GM13976 (cell line): ENCODE results near the gene KRTAP3-2.

ENCODE experiments used
- DNase-seq: peaks from one replicate; pipeline ENCODE4 v3.0.0; 2012; ENCODE audit warnings: low spot score
- in situ Hi-C: fragments of 300-500 bp; cut with MboI; formaldehyde crosslinking; loops from one replicate; pipeline ENCODE4 v1.12.0; 2022; ENCODE audit warnings: low sequenced_read_pairs, mixed read lengths, inconsistent platforms; ENCODE audit not compliant: unreplicated experiment
- TF ChIP-seq, protein P1 (sequence below): IDR thresholded peaks from 2 replicates; pipeline ENCODE4 v1.5.1; 2012; ENCODE audit warnings: borderline replicate concordance, mild to moderate bottlenecking; ENCODE audit not compliant: insufficient read depth; ENCODE audit errors: extremely low read depth, missing control alignments, control extremely low read depth

The KRTAP3-2 gene

DNA sequence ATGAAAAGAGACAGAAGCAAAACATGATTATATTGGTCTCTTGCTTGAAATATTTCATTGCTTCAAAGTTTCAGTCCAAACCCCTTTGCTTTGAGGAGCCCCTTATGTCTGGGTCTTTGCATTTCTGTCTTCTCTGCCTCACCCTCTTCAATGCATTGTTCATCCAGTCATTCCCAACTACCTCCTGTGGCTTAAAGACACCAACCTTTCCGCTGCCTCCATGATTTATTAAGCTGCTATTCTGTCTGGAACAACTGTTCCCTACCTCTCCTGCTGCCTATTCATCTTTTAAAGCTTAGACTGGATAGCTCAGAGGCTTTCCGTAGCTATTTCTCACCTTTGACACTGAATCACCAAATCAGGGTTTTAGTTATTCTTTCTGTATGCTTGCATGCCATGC, 2.3 kb downstream of the KRTAP3-2 start:
- in situ Hi-C loops: no loop called here
- no peak for DNase-seq
- TF ChIP-seq, protein P1, sequence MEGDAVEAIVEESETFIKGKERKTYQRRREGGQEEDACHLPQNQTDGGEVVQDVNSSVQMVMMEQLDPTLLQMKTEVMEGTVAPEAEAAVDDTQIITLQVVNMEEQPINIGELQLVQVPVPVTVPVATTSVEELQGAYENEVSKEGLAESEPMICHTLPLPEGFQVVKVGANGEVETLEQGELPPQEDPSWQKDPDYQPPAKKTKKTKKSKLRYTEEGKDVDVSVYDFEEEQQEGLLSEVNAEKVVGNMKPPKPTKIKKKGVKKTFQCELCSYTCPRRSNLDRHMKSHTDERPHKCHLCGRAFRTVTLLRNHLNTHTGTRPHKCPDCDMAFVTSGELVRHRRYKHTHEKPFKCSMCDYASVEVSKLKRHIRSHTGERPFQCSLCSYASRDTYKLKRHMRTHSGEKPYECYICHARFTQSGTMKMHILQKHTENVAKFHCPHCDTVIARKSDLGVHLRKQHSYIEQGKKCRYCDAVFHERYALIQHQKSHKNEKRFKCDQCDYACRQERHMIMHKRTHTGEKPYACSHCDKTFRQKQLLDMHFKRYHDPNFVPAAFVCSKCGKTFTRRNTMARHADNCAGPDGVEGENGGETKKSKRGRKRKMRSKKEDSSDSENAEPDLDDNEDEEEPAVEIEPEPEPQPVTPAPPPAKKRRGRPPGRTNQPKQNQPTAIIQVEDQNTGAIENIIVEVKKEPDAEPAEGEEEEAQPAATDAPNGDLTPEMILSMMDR: no peak

DNA sequence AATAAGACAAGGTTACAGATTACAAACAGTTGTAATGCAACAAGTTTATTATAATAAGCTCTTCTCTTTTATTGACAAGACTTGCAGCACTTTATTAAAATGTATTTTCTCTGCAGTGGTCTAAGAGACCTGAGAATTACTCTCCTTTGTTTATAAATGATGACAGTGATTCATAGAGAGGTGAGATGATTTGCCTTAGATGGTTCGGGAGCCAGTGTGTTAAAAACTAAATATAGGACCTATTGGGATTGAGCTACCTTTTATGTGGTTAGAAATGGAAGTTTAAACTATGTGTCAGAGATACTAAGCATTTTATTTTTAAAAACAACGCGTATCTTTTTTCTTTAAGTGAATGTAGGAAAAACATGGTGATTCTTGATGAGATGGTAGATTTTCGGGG, 2.9 kb downstream of the KRTAP3-2 start:
- in situ Hi-C loops: no loop called here
- no peak for DNase-seq
- TF ChIP-seq, protein P1: no peak

DNA sequence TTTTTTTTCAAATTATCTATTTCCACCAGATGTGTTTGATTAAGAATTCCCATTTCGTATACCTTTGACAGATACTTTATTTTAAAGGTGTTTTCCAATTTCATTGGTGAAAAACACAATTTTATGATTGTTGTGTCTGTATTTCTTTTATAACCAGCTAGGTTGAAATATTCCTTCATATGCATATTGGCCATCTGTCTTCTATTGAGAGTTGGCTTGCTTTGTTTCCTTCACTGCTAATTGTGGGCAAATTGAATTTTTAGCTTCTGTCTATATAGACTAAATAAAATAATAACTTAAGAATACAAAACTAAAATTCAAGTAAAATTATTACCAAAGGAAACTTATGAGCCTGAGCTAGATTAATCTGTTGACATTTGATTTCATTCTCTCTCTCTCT, 4.6 kb downstream of the KRTAP3-2 start:
- DNase-seq: no peak
- TF ChIP-seq, protein P1: no peak
- in situ Hi-C loops: no loop called here

DNA sequence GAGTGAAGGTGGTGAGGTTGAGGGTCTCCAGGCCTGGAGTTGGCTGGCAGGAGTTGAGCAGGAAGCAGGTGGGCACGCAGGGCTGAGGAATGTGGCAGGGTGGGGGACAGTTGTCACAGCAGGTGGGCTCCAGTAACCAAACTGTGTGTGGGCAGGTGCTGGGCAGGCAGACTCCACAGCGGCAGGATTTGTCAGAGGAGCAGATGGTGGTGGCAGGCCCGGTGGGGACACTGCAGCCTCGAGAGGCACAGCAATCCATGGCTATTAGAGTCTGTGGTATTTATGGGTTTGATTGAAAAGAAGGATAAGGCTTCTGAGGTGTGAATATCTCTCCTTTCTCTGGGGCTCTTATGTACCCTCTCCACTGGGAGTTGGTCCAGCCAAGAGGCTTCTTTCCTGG, 5.9 kb downstream of the KRTAP3-2 start, which contains the start of gene KRTAP3-3:
KRTAP3-3 (minus strand) TSS at position 326 of the 400 bp plus-strand sequence; CDS start at position 259, 67 bp downstream.
- in situ Hi-C loops: no loop called here
- TF ChIP-seq, protein P1: no peak
- no peak for DNase-seq

DNA sequence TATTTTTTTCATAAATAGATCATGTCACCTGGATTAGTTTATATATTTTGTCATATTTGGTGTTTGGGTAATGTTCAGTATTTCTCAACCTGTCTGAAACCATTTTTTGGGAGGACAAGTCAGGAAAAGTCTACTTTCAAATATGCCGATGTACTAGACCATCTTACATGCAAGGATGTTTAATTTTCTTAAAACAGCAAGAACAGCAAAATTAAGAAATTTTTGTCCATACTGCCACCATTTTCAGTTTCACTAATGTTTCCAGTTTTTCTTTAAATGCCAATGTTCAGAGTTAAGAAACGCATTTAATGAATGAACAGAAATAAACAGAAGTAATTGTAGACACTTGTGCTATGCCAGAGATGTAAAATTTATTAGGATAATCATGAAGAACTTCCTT, 6.6 kb downstream of the KRTAP3-2 start:
- in situ Hi-C loops: no loop called here
- DNase-seq: no peak
- TF ChIP-seq, protein P1: no peak

DNA sequence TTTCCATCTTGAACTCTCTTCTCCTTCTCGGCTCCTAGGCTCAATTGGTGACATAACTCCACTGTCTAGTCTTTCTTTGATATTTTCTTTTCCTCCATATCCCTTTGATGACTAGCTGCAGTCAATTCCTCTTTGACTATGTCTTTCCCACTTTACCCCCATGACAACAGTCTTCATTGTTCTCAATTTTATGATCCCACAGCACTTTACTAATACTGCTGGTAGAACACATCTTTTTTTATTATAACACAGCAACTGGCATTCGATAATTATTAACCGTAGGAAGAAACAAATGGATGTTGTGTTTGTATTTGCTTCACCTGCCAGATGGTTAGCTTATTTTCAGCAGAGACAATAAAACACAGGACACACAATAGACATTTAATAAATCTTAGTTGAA, 7.0 kb downstream of the KRTAP3-2 start:
- no peak for DNase-seq
- in situ Hi-C loops: no loop called here
- TF ChIP-seq, protein P1: no peak

DNA sequence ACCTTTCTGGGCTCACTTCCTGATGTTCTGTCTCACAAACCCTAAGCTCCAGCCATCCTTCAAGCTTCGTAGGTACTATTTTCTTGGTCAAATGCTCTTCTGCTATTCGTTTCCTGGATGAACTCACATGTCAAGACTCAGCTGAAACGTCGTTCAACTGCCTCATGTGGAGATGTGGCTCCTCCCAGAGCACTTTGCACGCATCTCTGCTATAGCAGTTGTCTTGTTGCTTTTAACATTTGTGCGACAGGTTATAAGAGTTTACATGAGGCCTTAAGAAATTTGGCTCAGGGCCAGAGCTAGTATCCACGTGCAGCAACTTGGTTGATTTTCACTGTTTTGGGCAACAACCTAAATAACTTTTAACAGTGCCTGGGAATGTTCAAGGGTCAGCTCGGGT, 12.8 kb downstream of the KRTAP3-2 start:
- in situ Hi-C loops: no loop called here
- no peak for DNase-seq
- TF ChIP-seq, protein P1: no peak
